Rectal smooth muscle tissue (tissue), 1 donor: ENCODE data around the gene CHRNB2.
A peak's percentile ranks its signal among the peaks of the same experiment; 100 is the strongest.

ENCODE experiments used
- H3K27ac ChIP-seq: one replicate; pipeline ENCODE4 v1.7.0; 2013; ENCODE audit warnings: low read depth, low read length, inconsistent platforms
- H3K27me3 ChIP-seq: one replicate; pipeline ENCODE4 v1.7.0; 2013; ENCODE audit warnings: low read length; ENCODE audit not compliant: control insufficient read depth, insufficient read depth
- H3K36me3 ChIP-seq: one replicate; pipeline ENCODE4 v1.7.0; 2013; ENCODE audit warnings: low read length; ENCODE audit not compliant: control insufficient read depth, insufficient read depth
- H3K4me1 ChIP-seq: one replicate; pipeline ENCODE4 v1.7.0; 2013; ENCODE audit warnings: low read length; ENCODE audit not compliant: control insufficient read depth, insufficient read depth
- H3K4me3 ChIP-seq: one replicate; pipeline ENCODE4 v1.7.0; 2013; ENCODE audit warnings: low read length
- H3K9ac ChIP-seq: one replicate; pipeline ENCODE4 v1.7.0; 2013; ENCODE audit warnings: low read length

CHRNB2 gene

DNA sequence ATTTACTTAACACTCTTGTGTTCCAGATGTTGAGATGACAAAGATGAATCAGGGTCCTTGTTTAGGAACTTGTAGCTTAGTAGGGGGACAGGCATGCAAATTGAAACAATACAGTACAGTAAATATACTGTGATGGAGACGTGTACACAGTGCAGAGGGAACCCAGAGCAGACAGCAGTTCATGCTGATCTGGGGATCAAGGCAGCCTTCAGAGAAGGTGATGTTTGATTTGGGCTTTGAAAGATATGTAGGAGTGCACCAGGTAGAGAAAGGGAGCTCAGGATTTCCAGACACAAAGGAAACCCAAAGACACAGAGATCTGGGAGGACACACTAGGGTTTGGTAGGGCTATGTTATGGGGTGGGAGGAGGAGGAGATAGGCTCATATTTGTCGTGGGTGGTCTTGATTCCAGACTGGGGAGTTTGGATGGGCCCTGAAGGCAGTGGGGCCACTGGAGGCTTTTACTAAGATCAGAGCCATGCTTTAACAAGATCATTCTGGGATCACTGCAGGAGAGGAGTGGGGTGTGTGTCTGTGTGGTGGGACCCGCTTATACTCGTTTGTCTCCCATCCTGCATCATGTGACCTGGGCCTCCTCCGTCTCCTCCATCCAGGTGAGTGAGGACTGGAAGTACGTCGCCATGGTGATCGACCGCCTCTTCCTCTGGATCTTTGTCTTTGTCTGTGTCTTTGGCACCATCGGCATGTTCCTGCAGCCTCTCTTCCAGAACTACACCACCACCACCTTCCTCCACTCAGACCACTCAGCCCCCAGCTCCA is 7.8 kb downstream of the CHRNB2 start:
- Histone ChIP-seq H3K9ac (no peak overlapping the region), H3K4me1 (no peaks in the 10 kb centered on the region), H3K4me3 (no peak overlapping the region), H3K27me3 (no peaks in the 10 kb centered on the region), H3K36me3 (peaks cover 6% of the 10 kb centered on the region), H3K27ac (no peak overlapping the region)

DNA sequence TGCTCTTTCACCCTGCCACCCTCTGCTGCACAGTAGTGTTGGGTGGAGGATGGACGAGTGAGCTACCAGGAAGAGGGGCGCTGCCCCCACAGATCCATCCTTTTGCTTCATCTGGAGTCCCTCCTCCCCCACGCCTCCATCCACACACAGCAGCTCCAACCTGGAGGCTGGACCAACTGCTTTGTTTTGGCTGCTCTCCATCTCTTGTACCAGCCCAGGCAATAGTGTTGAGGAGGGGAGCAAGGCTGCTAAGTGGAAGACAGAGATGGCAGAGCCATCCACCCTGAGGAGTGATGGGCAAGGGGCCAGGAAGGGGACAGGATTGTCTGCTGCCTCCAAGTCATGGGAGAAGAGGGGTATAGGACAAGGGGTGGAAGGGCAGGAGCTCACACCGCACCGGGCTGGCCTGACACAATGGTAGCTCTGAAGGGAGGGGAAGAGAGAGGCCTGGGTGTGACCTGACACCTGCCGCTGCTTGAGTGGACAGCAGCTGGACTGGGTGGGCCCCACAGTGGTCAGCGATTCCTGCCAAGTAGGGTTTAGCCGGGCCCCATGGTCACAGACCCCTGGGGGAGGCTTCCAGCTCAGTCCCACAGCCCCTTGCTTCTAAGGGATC is 8.5 kb downstream of the CHRNB2 start:
- Histone ChIP-seq H3K9ac (no peak overlapping the region), H3K27me3 (no peaks in the 10 kb centered on the region), H3K36me3 (peaks cover 10% of the 10 kb centered on the region), H3K4me1 (no peaks in the 10 kb centered on the region), H3K4me3 (no peak overlapping the region), H3K27ac (no peak overlapping the region)

DNA sequence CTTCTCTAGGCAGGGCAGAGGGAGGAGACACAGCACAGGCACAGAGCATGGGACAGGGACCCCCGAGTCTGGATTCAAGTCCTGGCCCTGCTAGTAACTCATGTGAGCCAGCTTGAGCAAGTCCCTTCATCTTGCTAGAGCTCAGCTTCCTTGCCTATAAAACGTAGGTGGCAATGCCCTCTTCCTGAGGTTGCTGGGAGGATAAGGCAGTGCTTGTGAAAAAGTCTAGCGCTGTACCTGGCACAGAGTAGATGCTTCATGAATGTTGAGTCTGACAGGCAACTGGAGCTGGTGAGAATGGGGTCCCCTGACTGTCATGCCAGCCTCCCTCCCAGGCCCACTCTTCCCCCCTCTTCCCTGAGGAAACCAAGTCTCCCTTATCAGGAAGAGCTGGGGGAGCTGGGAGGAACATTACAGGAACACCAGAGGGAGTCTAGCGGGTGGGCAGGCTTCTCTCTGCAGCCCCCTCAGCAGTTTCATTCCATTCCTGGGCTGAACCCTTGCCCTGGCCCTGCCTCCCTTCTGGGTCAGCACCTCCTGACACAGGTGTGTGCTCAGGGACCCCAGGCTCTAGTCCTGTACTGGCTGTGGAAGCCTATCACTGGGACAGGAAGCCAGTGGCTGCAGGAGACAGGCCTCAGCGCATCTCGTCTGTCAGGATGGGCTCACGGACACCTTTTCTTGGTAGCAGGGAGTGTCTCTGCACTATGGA is 9.9 kb downstream of the CHRNB2 start:
- Histone ChIP-seq H3K4me1 (no peaks in the 10 kb centered on the region), H3K27me3 (no peaks in the 10 kb centered on the region), H3K27ac (no peak overlapping the region), H3K9ac (no peak overlapping the region), H3K36me3 (peaks cover 20% of the 10 kb centered on the region), H3K4me3 (no peak overlapping the region)

DNA sequence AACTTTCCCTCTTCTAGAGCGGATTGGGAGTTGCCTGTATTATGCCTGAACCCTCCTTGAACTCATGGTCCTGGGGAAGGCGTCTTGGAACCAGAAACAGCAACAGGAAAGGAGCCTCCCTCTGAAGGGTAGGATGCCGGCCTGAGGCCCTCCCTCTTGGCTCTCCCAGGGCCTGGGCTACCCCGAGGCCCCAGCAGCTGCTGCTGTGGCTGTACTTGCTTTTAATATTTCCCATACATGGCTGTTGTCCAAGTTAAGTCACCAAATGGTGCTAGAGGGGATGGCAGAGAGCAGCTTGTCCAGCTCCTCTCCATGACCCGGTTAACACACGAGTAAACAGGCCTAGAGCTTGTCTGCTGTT is 10.5 kb downstream of the CHRNB2 start:
- Histone ChIP-seq H3K9ac (no peak overlapping the region), H3K4me1 (peaks cover under 1% of the 10 kb centered on the region), H3K27ac (no peak overlapping the region), H3K27me3 (no peaks in the 10 kb centered on the region), H3K36me3 (peaks cover 22% of the 10 kb centered on the region), H3K4me3 (no peak overlapping the region)

DNA sequence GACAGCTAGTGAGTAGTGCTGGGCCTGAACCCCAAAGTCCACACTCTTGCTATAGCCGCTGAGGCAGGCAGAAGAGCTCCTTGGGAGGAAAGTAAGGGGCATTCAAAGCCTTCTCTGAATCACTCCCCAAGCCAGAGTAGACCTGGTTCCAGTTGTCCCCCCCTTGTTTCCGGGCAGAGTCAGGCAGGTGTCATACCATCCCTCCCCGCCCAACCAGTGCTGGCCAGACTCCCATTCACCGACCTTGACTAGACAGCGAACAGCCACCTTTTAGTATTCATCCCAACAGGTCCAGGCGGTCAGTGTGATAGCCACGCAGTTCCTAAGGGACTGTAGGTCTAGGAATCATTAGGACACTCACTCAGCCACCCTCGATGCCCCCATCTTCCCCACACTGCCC is 11.8 kb downstream of the CHRNB2 start:
- Histone ChIP-seq H3K9ac (no peak overlapping the region), H3K27ac (no peak overlapping the region), H3K4me1 (peaks cover 10% of the 10 kb centered on the region), H3K27me3 (no peaks in the 10 kb centered on the region), H3K4me3 (no peak overlapping the region), H3K36me3 (peaks cover 35% of the 10 kb centered on the region)

DNA sequence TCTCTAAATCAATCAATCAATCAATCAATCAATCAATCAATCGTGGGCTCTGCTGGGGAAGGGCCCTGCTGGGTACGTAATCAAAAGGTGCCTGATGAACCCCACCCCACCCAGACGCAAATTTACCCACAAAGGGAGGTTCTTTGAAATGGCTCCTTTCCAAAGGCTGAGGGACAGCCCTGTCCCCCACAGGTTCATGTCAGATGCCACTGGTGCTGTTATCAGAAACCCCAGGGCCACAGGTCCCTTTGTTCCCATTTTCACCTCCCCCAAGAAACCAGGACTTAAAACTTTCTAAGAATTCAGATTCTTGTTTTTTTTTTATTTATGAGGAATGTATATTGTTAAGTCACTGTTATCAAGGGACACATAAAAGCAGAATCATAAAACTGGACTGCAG is 14.2 kb downstream of the CHRNB2 start:
- H3K36me3 ChIP-seq, result peaks cover 59% of the 10 kb centered on the region
- H3K9ac ChIP-seq, result no peak overlapping the region
- H3K4me3 ChIP-seq, result no peak overlapping the region
- H3K4me1 ChIP-seq, result peaks cover 10% of the 10 kb centered on the region
- no peaks in the 10 kb centered on the region for H3K27me3 ChIP-seq
- no peak overlapping the region for H3K27ac ChIP-seq

DNA sequence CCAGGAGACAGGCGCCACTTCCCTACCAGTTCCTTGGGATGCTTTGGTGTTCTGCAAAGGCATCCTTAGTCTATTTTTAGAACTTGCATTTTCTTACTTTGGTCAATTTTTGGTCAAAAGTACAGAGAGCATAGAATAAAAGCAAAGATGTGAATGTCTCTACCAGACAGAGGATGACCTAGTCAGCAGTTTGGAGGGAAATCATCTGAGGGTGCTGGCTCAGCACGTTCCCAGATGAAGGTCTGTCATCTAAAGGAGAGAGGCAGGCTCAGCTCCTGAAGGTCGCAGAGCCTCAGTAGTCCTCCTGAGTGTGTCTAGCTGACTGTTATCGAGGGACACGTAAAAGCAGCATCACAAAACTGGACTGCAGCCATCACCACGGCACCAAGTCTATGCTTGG is 15.3 kb downstream of the CHRNB2 start:
- Histone ChIP-seq H3K27me3 (no peaks in the 10 kb centered on the region), H3K4me1 (peaks cover 10% of the 10 kb centered on the region), H3K36me3 (peaks cover 69% of the 10 kb centered on the region), H3K9ac (no peak overlapping the region), H3K4me3 (no peak overlapping the region), H3K27ac (peak overlapping the region; percentile 34)

DNA sequence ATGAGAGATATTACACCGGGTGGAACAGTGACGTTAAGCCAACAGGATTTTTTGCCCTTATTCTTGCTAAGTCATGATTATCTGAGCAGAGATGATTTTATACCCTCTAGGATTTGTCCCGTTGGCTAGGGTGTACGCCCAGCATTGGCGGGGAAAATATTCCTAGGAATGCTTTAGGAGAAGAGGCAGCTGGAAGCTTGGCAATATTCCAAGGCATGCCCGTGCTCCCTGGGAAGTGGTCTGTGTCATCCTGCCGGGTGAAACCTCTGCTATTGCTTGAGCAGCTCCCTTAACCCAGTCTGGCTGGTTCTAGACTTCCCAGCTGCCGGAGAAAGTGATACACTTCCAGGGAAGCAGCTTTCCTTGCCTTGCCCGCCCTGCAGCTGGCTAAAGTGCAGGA is 16.2 kb downstream of the CHRNB2 start:
- Histone ChIP-seq H3K27ac (no peak overlapping the region), H3K4me1 (peaks cover 10% of the 10 kb centered on the region), H3K4me3 (no peak overlapping the region), H3K36me3 (peaks cover 74% of the 10 kb centered on the region), H3K27me3 (no peaks in the 10 kb centered on the region), H3K9ac (no peak overlapping the region)

DNA sequence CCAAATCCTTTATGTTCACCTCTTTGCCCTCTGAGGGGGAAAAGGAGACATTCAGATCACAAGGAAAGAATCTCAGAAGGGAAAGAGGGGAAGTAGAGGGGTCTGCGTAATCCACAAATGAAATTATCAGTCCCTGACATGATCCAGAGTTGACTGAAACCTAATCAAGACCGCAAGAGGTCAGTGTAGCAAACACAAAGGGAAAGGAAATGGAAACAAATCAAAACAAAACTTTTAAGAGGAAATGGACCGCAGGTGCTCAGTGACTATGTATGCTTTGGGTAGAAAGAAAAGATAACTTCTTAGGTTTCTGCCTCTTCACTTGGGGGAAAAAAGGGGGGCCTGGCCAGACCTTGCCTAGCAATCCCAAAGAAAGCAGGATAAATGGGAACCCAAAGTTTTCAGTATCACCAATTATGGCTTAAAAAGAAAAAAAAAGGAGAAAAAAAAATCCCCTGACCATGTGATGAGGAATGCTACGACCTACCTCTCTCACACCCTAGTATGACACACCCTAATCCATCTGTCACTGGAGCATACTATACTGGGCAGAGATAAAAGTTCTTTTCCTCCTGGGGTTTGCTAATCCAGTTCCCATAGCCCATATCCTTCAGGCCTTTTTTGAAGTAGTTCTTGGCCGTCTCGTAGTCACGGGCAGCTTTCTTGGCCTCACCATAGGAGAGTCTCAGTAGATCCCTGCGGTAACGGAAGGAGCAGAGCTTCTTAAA is 16.9 kb downstream of the CHRNB2 start:
- no peak overlapping the region for H3K27ac ChIP-seq
- no peaks in the 10 kb centered on the region for H3K27me3 ChIP-seq
- H3K36me3 ChIP-seq, result peaks cover 78% of the 10 kb centered on the region
- H3K4me3 ChIP-seq, result no peak overlapping the region
- H3K4me1 ChIP-seq, result peaks cover 10% of the 10 kb centered on the region
- H3K9ac ChIP-seq, result no peak overlapping the region

DNA sequence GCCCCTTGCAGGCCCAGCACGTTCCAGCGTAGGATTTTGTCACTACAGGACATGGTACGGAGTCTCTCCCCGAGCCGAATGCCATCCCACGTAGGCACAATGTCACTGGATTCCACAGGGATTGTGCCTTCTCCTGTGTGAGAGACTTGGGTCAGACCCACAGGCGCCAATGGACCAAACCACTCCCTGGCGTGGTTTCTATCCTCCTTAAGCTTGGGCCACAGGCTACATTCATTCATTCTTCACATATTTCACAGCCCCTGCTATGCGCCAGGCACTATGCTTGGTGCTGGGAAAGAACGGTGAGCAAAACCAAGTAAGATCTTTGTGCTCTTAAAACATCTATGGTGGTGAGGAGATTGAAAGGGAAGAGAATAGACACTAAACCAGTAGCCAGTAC is 18.7 kb downstream of the CHRNB2 start:
- no peak overlapping the region for H3K4me3 ChIP-seq
- H3K9ac ChIP-seq, result no peak overlapping the region
- peaks cover 86% of the 10 kb centered on the region for H3K36me3 ChIP-seq
- peaks cover 10% of the 10 kb centered on the region for H3K4me1 ChIP-seq
- no peak overlapping the region for H3K27ac ChIP-seq
- H3K27me3 ChIP-seq, result no peaks in the 10 kb centered on the region

DNA sequence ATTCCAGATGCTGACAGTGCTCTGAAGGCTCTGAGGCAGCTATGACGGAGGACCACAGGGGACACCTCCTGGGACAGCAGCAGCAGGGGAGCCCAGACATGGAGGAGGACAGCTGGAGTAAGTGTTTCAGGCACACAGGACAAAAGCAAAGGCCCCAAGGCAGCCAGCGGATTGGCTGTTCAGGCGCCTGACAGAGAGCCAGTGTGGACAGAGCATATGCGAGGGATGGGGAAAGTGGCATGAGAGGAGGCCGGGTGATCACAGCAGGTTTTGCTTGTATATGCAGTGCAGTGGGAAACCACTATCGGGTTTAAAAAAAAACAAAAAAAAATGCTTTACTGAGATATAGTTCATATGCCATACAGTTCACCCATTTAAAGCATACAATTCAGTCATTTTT is 19.1 kb downstream of the CHRNB2 start:
- Histone ChIP-seq H3K9ac (no peak overlapping the region), H3K27ac (no peak overlapping the region), H3K27me3 (no peaks in the 10 kb centered on the region), H3K4me3 (no peak overlapping the region), H3K36me3 (peaks cover 87% of the 10 kb centered on the region), H3K4me1 (peaks cover 10% of the 10 kb centered on the region)

DNA sequence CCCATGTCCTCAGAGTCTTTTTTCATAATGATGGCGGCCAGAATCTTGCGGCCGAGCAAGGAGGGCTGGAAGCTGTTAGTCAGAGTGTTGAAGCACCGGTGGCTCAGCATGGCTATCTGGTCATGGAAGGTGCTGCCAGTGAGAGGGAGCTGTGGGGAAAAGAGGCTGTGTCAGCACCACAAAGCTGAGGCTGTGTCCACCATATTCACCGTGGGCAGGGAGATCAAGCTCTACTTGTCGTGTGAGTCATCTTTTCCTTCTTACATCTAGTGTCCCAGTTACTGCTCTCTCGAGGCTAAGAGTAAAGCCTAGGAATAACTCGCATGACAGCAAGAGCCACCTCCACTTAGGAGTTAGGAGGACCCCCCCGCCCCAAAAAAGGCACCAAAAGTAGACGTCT is 22.2 kb downstream of the CHRNB2 start:
- Histone ChIP-seq H3K36me3 (peaks cover 73% of the 10 kb centered on the region), H3K27ac (no peak overlapping the region), H3K27me3 (no peaks in the 10 kb centered on the region), H3K4me3 (no peak overlapping the region), H3K4me1 (no peaks in the 10 kb centered on the region), H3K9ac (no peak overlapping the region)
